Erythroblast (primary cell): ENCODE results near the gene MED27.

Experiments
- GATA1 ChIP-seq: IDR thresholded peaks from 2 replicates; pipeline ENCODE4 v1.6.1; 2011; ENCODE audit warnings: low read depth, mild to moderate bottlenecking, control low read depth, low read length, moderate library complexity
- POLR2A ChIP-seq: IDR thresholded peaks from 2 replicates; pipeline ENCODE4 v1.6.1; 2011; ENCODE audit warnings: mild to moderate bottlenecking, low read length

DNA sequence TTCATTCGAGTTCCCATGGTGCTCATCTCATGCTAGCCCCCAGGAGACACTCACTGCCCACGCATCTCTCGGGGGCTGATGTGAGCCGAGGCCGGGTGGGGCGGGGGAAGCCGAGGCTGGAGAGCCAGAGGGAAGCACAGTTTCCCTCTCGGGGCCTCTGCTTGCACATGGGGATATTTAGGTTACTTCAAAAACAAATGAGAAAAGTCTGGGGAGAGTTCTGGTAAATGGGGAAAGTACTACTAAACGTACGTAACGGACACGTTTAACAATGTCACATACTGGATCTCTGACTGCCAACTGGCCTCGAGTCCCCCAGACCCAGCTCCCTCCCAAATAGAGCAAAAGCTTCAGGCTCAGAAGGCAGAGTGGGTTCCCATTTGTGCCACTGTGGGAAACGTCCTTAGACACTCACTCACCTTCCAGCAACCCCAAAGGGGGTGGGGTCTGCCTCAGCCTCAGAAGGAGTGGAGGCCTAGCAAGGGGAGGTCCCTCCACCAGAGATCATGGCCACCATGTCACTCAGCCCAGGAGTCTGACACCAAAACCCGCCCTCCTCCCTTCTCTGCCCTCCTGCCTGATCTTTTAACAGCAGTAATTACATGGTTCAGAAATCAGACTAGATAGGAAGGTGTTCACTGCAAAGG is 48.3 kb upstream of the MED27 start:
- TF ChIP-seq POLR2A: no peak
- TF ChIP-seq GATA1: no peak
